Frontal cortex (tissue), 4 donors: Measurements from ENCODE around the gene CEP135. TPM values are rescaled to one million over a fixed set of nuclear protein-coding genes. Genes with fewer than 3 reads are reported as not detected.
A peak's percentile ranks its signal among the peaks of the same experiment; 100 is the strongest.
"Not testable (repeated sequence)": the region's sequence is repeated elsewhere in the genome, so short reads cannot be mapped to it uniquely, and the experiment has no call there.

ENCODE experiments used
- DNase-seq, 2 donors: peaks; one replicate each; pipeline ENCODE4 v3.0.0; 2012; ENCODE audit warnings: low spot score in 2 of 2
- FAIRE-seq: peaks from 2 replicates; lab custom pipeline; 2012; peaks lifted over from hg19 to GRCh38; lab: Jason Lieb, UNC
- total RNA-seq: library from RNA; depleted of rRNA; stranded (reverse); fragments of >200 nt; gene quantifications from one replicate; pipeline ENCODE4 v1.2.3, GENCODE V29; 2014
- donor health status: control.
- donor health status: control.
- donor health status: control.

The CEP135 gene
- total RNA-seq, 1 donor from 2014 or later: 20.0 TPM

DNA sequence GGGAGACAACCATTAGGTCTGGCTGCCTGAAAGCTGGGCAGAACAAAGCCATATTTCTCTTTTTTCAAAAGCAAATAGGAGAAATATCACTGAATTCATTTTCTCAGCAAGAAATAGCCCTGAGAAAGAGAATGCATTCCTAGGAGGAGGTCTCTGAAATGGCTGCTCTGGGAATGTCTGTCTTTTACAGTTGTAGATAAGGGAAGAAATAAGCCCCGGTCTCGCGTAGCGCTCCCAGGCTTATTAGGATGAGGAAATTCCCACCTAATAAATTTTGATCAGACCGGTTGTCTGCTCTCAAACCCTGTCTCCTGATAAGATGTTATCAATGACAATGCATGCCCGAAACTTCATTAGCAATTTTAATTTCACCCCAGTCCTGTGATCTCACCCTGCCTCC, 12.8 kb upstream of the CEP135 start:
- FAIRE-seq, DNase-seq: not testable (repeated sequence)

DNA sequence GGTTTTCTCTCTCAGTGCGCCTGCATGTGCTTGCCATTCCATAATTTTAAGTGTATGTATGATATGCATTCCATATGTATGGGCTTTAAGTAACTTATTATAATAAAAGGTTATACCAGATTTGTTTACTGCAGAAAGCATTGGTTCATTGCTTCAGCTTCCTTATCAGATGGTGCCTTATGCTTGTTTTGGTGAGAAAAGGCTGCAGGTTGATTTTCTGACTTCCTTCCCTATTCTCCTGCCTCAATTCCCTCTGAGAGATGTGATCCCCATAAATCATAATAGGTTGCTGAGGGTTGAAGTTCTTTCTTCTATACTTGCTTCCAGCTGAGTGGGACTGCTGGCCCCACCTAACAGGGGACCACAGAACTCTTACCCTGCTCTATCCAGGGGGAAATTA, 10.3 kb upstream of the CEP135 start:
- no peak for FAIRE-seq
- no peak for DNase-seq

- no peak for FAIRE-seq
- DNase-seq: no peak
These were observed 9.3 kb upstream of the CEP135 start for GRCh38 chr4:55939421-55939820.

GRCh38 chr4:55941881-55942396, 6.8 kb upstream of the CEP135 start:
- DNase-seq (no peak), FAIRE-seq (no peak)

DNA sequence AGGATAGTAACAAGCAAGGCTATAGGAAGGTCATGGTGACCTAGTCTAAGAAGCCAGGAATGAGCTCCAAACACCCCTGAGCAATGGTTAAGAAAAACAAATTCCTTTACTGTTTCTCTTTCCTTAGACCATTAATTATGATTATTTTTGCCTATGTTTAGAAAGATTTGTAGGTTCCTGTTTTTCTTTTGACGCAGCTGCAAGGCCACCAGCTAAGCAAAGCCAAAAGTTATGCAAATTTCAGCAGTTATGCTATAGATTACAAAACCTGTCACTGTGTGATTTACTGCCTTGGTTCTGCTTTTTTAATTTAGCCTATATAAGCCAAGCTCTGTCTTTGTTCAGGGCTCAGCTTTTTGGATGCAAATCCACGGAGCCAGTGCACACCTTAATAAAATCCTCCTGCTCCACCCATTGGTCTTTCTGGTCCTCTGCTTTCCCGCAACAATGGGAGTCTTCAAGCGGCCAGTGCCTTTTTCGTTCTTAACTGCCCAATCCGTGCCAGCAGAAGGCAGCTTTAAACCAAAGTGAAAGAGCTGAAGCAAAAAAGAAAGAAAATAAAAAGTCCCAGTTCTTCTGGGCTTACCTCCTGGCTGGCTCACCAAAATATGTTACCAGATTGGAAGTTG, 1.4 kb upstream of the CEP135 start:
- no peak for FAIRE-seq
- no peak for DNase-seq

DNA sequence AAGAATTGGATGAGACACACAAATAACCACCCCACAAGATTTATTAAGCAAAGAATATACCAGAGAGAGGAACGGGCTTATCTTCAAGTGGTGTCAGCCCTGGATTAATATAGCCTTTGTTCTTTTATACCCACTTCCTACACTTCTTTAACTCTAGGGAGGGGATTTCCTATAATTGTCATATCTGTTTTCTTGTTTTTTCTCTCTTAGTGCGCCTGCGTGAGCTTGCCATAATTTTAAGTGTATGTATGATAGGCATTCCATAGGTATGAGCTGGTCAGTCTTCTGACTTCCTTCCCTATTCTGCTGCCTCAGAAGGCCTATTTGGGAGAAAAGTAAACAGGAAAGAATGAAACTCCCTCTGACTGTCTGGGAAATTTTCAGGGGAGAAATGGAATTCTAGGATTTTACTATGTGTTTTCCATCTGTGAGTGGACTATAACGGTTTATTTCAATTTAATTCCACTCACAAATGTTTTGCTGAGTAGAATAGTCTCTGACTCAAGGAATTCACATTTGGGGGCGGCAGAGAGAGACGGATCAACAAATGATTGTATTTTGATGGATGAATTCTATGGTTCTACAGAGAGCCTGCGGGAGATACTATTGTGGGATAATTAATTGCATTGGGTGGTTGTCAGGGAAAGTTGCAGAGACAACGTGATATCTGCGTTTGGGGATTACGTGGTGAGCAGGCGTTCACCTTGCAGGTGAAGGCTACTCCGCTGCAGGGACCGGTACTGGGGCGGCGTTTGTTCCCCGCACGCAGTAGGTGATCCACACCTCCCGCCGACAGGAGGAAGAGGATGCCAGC, 626 bp upstream of the CEP135 start:
- FAIRE-seq: no peak
- peak in 1 of 2 donors; percentile 7 for DNase-seq

- DNase-seq (no peak), FAIRE-seq (no peak)
These were observed 697 bp downstream of the CEP135 start for GRCh38 chr4:55949482-55949802.

DNA sequence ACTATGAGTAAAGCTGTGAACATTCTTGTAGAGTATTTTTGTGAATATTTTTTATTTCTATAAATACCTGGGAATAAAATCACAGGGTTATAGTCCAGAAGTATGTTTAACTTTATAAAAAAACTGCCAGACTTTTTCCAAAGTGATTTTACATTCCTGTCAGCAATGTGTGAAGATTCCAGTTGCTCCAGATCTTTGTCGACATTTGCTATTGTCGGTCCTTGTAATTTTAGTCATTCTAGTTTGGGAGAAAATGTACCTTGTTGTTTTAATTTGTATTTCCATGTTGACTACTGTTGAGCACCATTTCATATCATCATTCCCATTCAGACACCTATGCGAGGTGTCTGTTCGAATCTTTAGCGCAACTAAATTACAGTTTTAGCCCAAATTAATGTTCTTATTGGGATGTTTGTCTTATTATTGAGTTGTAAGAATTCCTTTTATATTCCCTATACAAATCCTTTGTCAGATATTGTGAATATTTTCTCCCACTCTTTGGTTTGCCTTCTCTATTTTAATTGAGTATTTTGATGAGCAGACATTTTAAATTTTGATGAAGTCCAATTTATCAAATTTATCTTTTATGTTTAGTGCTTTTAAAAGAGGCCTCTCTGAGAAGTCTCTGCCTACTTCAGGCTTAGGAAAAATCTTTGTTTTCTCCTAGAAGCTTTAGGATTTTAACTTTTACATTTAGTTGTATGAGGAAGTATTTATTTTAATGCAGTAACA, 2.6 kb downstream of the CEP135 start:
- DNase-seq (no peak), FAIRE-seq (no peak)

- DNase-seq (no peak), FAIRE-seq (no peak)
These were observed 7.0 kb downstream of the CEP135 start for GRCh38 chr4:55955710-55956109.

- no peak for FAIRE-seq
- DNase-seq: no peak
These were observed 10.9 kb downstream of the CEP135 start for GRCh38 chr4:55959655-55960054.

- FAIRE-seq: no peak
- DNase-seq: no peak
These were observed 15.3 kb downstream of the CEP135 start for GRCh38 chr4:55964046-55964445.

- no peak for FAIRE-seq
- no peak for DNase-seq
These were observed 16.8 kb downstream of the CEP135 start for GRCh38 chr4:55965585-55965984.

DNA sequence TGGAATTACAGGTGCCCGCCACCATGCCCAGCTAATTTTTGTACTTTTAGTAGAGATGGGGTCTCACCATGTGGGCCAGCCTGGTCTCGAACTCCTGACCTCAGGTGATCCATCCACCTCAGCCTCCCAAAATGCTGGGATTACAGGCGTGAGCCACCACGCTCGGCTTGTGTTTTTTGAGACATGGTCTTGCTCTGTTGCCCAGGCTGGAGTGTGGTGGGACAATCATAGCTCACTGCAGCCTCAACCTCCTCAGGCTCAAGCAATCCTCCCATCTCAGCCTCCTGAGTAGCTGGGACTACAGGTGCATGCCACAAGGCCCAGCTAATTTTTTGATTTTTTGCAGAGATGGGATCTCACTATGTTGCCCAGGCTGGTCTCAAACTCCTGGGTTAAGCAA, 17.6 kb downstream of the CEP135 start:
- not testable (repeated sequence) for FAIRE-seq, DNase-seq

DNA sequence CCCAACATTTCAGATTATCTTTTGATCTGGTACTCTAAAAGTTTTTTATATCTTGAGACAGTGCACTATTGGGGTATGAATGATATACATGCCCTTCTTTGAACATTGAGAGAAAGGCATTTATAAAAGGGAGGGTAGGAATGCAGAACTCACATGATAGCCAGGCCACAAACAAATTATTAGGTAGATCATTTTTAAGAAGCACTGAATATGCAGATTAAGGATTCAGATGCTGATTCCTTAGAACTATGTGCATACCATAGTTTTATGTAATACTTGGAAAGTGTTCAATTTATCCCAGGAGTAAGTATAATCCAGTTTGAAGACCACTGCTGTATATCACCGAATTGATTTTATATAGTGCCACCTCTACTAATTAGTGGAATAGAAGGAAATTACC, 18.6 kb downstream of the CEP135 start:
- FAIRE-seq (no peak), DNase-seq (no peak)

- no peak for DNase-seq
- FAIRE-seq: no peak
These were observed 24.9 kb downstream of the CEP135 start for GRCh38 chr4:55973650-55974049.

GRCh38 chr4:55977811-55978210, 29.1 kb downstream of the CEP135 start:
- DNase-seq: no peak
- no peak for FAIRE-seq

GRCh38 chr4:55979562-55979961, 30.8 kb downstream of the CEP135 start:
- FAIRE-seq (no peak), DNase-seq (no peak)

DNA sequence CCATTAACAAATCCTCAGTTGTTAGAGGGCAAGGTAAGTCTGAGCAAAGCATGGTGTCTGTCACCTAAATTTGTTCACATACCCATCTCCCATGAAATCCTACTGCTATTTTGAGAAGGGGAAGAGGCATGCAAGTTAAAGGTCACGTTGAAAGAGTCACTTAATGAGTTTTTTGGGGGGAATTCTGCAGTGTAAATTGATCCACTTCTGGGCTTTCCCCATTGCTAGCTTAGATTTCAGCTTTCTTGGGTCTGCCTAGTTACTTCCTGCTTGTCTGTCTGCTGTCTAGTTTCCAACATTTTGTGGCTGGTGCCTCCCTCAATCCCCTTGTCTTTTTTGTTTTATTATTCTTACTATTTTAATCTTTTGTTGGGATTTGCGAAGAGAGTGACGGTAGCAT, 32.0 kb downstream of the CEP135 start:
- DNase-seq (no peak), FAIRE-seq (no peak)

GRCh38 chr4:55982976-55983375, 34.2 kb downstream of the CEP135 start:
- peak; percentile 3 for FAIRE-seq
- no peak for DNase-seq

DNA sequence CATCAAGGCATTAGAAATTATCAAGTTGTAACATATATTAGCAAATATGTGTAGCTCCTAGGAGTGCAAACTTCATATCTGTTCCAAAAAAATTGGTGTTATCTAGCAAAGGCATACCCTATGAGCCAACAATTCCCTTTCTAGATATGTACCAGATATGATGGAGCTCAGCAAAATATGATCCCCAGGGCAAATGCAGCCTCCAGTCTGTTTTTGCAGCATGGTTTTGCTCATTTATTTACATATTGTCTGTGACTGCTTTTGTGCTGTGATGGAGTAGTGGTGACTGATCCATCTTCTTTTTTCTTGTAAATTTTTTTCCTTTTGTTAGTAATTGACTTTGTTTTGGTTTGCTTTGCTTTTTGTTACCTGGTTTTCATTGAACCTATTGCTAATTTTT, 41.0 kb downstream of the CEP135 start:
- FAIRE-seq (no peak), DNase-seq (no peak)
